Endothelial cell of umbilical vein (primary cell): ENCODE data around the gene CLCN2.

Experiments used
- CTCF ChIP-seq, 2 donors: IDR thresholded peaks; 1 replicate in 1 of 2; 2 replicates in 1 of 2; pipeline ENCODE4 v1.5.1; 2011; ENCODE audit warnings: low read length in 2 of 2, mild to moderate bottlenecking in 2 of 2, moderate library complexity in 2 of 2, control low read depth in 1 of 2, inconsistent platforms in 1 of 2, low read depth in 1 of 2; ENCODE audit not compliant: insufficient read depth in 1 of 2; ENCODE audit errors: extremely low read depth in 1 of 2
- EZH2 ChIP-seq: IDR thresholded peaks from 2 replicates; pipeline ENCODE4 v1.6.1; 2012; ENCODE audit warnings: borderline replicate concordance, low read depth, mild to moderate bottlenecking, moderate library complexity, low read length, inconsistent platforms; ENCODE audit not compliant: severe bottlenecking
- JUN ChIP-seq: IDR thresholded peaks from 2 replicates; pipeline ENCODE4 v1.6.1; 2011; ENCODE audit warnings: borderline replicate concordance, low read depth; ENCODE audit not compliant: insufficient read length, insufficient read depth
- MAX ChIP-seq: IDR thresholded peaks from 2 replicates; pipeline ENCODE4 v1.6.1; 2011; ENCODE audit not compliant: insufficient read depth, insufficient read length
- POLR2A ChIP-seq: IDR thresholded peaks from 2 replicates; pipeline ENCODE4 v1.6.1; 2012; ENCODE audit warnings: low read depth, mild to moderate bottlenecking, control low read depth, low read length
- POLR2AphosphoS5 ChIP-seq: IDR thresholded peaks from 2 replicates; pipeline ENCODE4 v1.6.1; 2012; ENCODE audit warnings: low read depth, mild to moderate bottlenecking, control low read depth, low read length, moderate library complexity; ENCODE audit not compliant: insufficient read depth

GRCh38 chr3:184327171-184327570 is 34.2 kb downstream of the CLCN2 start:
- TF ChIP-seq MAX (no peak), EZH2 (no peak), JUN (no peak), CTCF (IDR thresholded peaks at IDR 0.05; ENCODE audit: extremely low read depth in 1 of 2, insufficient read depth in 1 of 2, low read depth in 1 of 2, low read length in 2 of 2) (no peak), POLR2A (no peak), POLR2AphosphoS5 (no peak)
